ENCODE data around the gene DECR2. TPM values are rescaled to one million over a fixed set of nuclear protein-coding genes. Genes with fewer than 3 reads are reported as not detected.

DECR2 gene
- total and polyA plus RNA-seq, 9 of the 15 experiments (the other 6 are each of a cell fraction or from before 2014, with no cell fraction given): 1.0 to 31.9 (median 10.3) TPM

DNA sequence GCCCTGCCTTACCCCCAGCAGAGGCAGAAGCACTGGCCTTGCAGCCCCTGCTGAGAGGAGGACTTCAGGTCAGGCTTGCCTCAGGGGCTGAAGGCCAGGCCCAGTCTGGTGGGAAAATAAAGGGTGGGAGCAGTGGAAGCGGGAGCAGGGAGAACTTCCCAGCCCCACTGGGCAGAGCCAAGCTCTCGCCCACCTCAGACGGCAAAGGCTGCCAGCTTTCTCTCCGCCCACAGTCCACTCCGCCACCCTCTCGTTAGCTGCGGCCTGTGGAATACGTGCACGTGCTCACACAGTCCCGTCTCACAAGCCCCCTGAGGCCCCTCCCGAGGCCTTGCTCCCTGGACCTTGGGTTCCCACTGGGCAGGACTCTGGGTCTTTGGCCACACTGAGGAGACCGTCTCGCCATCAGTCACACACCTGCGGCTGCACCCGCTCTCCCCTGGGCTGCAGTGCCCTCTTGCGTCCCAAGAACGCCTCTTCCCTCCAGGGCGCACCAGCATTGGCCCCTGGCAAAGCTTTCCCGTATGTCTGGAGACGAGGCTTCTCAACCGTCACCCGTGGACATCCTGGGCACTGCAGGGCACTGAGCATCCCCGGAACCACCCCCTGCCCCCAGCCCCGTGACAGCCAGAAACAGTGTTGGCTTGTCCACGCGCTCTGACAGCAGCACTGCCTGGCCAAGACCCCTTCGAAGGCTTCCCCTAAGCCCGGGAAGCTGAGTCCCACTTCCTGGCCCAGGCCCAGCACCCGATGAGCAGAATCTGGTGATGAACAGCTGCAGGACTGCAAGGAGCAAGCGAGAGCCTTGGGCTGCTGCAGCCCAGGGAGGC, 39.6 kb upstream of the DECR2 start (continued):
- TF ChIP-seq RAD21 (CRISPR knock-in tag; conservative IDR thresholded peaks at IDR 0.05 in 1 of 2, IDR thresholded peaks at IDR 0.05 in 1 of 2) (peak; percentile 75 to 84), SLC30A9 (CRISPR knock-in tag; IDR thresholded peaks at IDR 0.05) (no peak), MTA3 (IDR thresholded peaks at IDR 0.05; ENCODE audit: borderline replicate concordance) (no peak), POLR2G (IDR thresholded peaks at IDR 0.05; ENCODE audit: low read depth, low read length) (0 out of 2 replicates have a peak, but pooled peaks have one; percentile 18), ZNF766 (CRISPR knock-in tag; conservative IDR thresholded peaks at IDR 0.05) (no peak), DNMT1 (IDR thresholded peaks at IDR 0.05) (no peak), TFAM (CRISPR knock-in tag; conservative IDR thresholded peaks at IDR 0.05) (no peak), ELF2 (CRISPR knock-in tag; IDR thresholded peaks at IDR 0.05) (no peak), CBX2 (IDR thresholded peaks at IDR 0.05; ENCODE audit: insufficient read depth, low read length, poor library complexity, severe bottlenecking) (no peak), CAMTA2 (CRISPR knock-in tag; conservative IDR thresholded peaks at IDR 0.05) (no peak), GABPA (tag; conservative IDR thresholded peaks at IDR 0.05; ENCODE audit: low read depth) (no peak), ELF4 (CRISPR knock-in tag; IDR thresholded peaks at IDR 0.05) (no peak), BACH1 (tag; IDR thresholded peaks at IDR 0.05) (no peak), DDX20 (tag; IDR thresholded peaks at IDR 0.05; ENCODE audit: low read depth) (no peak)
- TF ChIP-seq, protein P1, sequence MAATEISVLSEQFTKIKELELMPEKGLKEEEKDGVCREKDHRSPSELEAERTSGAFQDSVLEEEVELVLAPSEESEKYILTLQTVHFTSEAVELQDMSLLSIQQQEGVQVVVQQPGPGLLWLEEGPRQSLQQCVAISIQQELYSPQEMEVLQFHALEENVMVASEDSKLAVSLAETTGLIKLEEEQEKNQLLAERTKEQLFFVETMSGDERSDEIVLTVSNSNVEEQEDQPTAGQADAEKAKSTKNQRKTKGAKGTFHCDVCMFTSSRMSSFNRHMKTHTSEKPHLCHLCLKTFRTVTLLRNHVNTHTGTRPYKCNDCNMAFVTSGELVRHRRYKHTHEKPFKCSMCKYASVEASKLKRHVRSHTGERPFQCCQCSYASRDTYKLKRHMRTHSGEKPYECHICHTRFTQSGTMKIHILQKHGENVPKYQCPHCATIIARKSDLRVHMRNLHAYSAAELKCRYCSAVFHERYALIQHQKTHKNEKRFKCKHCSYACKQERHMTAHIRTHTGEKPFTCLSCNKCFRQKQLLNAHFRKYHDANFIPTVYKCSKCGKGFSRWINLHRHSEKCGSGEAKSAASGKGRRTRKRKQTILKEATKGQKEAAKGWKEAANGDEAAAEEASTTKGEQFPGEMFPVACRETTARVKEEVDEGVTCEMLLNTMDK (IDR thresholded peaks at IDR 0.05; ENCODE audit: borderline replicate concordance, insufficient read depth, low read depth, low read length, poor library complexity, severe bottlenecking): peak; percentile 10
- TF ChIP-seq, protein P2, sequence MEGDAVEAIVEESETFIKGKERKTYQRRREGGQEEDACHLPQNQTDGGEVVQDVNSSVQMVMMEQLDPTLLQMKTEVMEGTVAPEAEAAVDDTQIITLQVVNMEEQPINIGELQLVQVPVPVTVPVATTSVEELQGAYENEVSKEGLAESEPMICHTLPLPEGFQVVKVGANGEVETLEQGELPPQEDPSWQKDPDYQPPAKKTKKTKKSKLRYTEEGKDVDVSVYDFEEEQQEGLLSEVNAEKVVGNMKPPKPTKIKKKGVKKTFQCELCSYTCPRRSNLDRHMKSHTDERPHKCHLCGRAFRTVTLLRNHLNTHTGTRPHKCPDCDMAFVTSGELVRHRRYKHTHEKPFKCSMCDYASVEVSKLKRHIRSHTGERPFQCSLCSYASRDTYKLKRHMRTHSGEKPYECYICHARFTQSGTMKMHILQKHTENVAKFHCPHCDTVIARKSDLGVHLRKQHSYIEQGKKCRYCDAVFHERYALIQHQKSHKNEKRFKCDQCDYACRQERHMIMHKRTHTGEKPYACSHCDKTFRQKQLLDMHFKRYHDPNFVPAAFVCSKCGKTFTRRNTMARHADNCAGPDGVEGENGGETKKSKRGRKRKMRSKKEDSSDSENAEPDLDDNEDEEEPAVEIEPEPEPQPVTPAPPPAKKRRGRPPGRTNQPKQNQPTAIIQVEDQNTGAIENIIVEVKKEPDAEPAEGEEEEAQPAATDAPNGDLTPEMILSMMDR (IDR thresholded peaks at IDR 0.05 in 2 of 3, conservative IDR thresholded peaks at IDR 0.05 in 1 of 3; ENCODE audit: insufficient read depth in 2 of 3, low read depth in 1 of 3, low read length in 3 of 3): peak; percentile 79 to 87 (median 80)
- TF ChIP-seq, protein P3, sequence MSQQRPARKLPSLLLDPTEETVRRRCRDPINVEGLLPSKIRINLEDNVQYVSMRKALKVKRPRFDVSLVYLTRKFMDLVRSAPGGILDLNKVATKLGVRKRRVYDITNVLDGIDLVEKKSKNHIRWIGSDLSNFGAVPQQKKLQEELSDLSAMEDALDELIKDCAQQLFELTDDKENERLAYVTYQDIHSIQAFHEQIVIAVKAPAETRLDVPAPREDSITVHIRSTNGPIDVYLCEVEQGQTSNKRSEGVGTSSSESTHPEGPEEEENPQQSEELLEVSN (IDR thresholded peaks at IDR 0.05; ENCODE audit: borderline replicate concordance in 1 of 2, extremely low read depth in 1 of 2, insufficient read depth in 1 of 2, insufficient read length in 1 of 2, low read depth in 1 of 2, low read length in 1 of 2, poor library complexity in 1 of 2, severe bottlenecking in 1 of 2): peak in 1 of 2 experiments; percentile 3
- TF ChIP-seq, protein P4, sequence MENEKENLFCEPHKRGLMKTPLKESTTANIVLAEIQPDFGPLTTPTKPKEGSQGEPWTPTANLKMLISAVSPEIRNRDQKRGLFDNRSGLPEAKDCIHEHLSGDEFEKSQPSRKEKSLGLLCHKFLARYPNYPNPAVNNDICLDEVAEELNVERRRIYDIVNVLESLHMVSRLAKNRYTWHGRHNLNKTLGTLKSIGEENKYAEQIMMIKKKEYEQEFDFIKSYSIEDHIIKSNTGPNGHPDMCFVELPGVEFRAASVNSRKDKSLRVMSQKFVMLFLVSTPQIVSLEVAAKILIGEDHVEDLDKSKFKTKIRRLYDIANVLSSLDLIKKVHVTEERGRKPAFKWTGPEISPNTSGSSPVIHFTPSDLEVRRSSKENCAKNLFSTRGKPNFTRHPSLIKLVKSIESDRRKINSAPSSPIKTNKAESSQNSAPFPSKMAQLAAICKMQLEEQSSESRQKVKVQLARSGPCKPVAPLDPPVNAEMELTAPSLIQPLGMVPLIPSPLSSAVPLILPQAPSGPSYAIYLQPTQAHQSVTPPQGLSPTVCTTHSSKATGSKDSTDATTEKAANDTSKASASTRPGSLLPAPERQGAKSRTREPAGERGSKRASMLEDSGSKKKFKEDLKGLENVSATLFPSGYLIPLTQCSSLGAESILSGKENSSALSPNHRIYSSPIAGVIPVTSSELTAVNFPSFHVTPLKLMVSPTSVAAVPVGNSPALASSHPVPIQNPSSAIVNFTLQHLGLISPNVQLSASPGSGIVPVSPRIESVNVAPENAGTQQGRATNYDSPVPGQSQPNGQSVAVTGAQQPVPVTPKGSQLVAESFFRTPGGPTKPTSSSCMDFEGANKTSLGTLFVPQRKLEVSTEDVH (IDR thresholded peaks at IDR 0.05; ENCODE audit: low read depth, partially characterized antibody): no peak

Measured in K562 (cell line).